ENCODE results near the gene DCBLD1.

DNA sequence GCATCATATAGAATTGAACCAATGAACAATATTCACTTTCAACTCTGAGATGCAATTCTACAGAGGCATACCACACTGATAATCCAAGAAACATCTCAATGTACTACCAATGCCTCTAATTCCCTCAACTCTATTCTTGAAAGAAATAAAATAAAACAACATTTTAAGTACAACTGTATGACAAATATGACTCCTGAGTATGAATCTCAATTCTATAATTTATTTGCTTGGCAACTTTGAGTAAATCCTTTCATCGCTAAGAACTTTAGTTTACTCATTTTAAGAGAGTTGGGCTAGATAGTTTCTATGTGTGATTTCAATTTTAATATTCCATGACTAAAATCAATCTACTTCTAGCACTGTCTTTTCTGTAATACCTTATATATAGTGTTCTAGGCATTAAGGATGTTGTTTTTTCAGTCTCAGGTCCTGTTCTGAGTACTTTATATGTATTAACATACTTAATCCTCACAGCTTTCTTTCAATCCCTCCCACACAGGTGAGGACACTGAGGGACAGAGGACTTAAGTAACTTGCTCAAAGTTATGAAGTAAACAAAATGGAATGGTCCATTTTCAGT is 86.4 kb downstream of the DCBLD1 start:
- TF ChIP-seq, protein P1, sequence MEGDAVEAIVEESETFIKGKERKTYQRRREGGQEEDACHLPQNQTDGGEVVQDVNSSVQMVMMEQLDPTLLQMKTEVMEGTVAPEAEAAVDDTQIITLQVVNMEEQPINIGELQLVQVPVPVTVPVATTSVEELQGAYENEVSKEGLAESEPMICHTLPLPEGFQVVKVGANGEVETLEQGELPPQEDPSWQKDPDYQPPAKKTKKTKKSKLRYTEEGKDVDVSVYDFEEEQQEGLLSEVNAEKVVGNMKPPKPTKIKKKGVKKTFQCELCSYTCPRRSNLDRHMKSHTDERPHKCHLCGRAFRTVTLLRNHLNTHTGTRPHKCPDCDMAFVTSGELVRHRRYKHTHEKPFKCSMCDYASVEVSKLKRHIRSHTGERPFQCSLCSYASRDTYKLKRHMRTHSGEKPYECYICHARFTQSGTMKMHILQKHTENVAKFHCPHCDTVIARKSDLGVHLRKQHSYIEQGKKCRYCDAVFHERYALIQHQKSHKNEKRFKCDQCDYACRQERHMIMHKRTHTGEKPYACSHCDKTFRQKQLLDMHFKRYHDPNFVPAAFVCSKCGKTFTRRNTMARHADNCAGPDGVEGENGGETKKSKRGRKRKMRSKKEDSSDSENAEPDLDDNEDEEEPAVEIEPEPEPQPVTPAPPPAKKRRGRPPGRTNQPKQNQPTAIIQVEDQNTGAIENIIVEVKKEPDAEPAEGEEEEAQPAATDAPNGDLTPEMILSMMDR (IDR thresholded peaks at IDR 0.05; ENCODE audit: low read depth, low read length), result no peak
- TF ChIP-seq POLR2A (IDR thresholded peaks at IDR 0.05; ENCODE audit: extremely low read depth, insufficient read length), result no peak
